ENCODE data around the gene SUSD3.

The SUSD3 gene

DNA sequence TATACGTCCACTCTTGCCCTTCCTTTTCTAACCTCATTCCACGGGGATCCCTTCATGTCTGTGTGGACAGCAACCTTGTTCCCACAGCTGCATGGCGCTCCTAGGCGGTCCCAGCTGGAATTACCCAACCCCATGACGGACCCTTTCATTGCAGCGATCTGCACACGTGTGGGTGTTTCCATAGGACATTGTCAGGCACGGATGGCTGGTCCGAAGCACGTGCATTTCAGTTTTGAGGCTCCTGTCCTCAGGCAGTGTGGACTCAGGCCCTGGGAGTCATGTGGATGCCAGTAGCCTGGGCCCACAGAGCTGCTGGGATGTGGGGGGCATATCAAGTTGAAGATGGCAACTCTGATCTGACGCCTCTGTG lies 52.5 kb downstream of the SUSD3 start:
- no peak for DNase-seq (ENCODE audit: low spot score)
- TF ChIP-seq, protein P1, sequence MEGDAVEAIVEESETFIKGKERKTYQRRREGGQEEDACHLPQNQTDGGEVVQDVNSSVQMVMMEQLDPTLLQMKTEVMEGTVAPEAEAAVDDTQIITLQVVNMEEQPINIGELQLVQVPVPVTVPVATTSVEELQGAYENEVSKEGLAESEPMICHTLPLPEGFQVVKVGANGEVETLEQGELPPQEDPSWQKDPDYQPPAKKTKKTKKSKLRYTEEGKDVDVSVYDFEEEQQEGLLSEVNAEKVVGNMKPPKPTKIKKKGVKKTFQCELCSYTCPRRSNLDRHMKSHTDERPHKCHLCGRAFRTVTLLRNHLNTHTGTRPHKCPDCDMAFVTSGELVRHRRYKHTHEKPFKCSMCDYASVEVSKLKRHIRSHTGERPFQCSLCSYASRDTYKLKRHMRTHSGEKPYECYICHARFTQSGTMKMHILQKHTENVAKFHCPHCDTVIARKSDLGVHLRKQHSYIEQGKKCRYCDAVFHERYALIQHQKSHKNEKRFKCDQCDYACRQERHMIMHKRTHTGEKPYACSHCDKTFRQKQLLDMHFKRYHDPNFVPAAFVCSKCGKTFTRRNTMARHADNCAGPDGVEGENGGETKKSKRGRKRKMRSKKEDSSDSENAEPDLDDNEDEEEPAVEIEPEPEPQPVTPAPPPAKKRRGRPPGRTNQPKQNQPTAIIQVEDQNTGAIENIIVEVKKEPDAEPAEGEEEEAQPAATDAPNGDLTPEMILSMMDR (IDR thresholded peaks at IDR 0.05; ENCODE audit: extremely low read depth, missing control alignments) = no peak

DNA sequence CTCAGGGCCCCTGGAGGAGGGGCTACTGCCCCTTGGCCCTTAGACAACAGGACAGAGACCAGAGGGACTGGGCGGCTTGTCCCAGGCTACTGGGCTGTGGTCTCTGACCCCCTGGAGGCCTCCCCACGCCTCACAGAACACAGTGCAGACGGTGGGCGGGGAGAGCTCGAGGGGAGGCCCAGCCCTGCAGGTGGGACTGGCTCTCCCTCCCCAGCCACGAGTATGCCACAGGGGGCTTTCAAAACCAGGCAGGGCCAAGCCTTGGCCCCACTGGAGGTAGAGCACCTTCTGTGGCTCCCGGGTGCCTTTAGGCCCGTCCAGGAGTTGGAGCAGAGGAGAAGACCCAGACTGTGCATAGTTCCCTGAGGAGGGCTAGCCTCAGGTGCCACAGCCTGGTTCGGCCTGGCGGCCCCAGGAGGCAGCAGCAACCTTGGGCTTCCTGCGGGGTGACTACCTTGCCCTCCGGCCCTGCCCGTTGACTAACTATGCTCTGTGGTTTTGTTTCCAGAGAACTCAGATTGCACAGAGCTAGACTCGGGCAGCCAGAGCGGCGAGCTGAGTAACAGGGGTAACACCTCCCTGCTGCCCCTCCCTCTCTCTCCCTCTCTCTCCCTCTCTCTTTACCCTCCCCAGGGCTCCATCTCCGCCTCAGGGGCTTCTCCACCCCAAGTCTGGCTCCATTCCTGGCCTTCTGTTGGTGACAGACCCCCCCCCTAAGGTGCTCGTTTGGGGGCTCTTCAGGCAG lies 53.0 kb downstream of the SUSD3 start:
- TF ChIP-seq, protein P1 (IDR thresholded peaks at IDR 0.05; ENCODE audit: extremely low read depth, missing control alignments) = no peak
- no peak for DNase-seq (ENCODE audit: low spot score)

DNA sequence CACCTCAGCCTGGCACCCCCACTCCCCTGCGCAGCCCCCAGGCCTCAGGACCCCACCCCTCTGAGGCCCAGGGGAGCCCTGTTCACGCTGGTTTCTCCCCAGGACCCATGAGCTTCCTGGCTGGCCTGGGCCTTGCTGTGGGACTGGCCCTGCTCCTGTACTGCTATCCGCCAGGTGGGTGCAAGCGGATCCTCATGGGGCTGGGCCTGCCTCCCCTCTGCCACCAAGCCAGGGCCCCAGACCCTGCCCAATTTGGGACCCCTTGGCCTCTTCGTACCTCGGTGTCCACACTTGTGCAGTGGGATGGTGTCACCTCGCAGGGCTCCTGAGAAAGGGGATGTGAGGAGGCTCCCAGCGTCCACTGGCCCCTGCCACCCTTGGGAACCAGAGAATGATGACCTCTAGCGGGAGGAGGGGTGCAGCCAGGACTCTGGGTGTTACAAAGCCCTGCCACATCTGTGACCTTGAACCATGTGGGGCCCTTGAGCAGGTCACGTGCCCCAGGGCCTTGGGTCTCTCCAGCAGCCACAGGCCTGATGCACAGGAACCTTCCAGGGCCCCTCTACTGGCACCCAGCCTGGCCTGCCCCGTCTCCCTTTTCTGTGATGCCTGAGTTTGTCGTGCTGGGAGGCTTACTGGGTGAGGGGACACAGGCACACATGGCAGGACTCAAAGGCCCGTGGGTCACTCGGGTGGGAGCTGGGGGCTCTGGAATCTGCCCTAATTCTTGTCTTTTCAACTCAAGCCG lies 53.8 kb downstream of the SUSD3 start:
- TF ChIP-seq, protein P1 (IDR thresholded peaks at IDR 0.05; ENCODE audit: extremely low read depth, missing control alignments) = no peak
- no peak for DNase-seq (ENCODE audit: low spot score)

DNA sequence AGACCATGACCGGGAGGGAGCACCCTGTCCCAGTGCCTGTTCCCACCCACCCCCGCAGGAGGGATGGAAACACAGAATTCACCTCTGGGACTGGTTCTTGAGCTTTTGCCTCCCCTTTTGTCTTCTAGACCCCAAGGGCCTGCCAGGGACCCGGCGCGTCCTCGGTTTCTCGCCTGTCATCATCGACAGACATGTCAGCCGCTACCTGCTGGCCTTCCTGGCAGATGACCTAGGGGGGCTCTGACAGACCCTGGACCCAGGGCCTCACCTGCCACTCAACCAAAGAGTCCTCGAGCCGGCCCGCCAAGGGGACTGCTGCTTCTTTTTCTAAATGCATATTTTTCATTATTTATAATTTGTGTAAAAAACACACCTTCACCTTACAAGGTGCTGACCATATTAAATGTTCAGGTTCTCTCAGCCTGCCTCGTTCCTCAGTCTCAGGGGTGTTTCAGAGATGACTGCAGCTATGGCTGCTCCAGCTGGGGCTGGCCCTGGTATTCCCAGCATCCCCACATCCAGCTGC lies 54.4 kb downstream of the SUSD3 start:
- DNase-seq (ENCODE audit: low spot score) = no peak
- TF ChIP-seq, protein P1 (IDR thresholded peaks at IDR 0.05; ENCODE audit: extremely low read depth, missing control alignments) = no peak

DNA sequence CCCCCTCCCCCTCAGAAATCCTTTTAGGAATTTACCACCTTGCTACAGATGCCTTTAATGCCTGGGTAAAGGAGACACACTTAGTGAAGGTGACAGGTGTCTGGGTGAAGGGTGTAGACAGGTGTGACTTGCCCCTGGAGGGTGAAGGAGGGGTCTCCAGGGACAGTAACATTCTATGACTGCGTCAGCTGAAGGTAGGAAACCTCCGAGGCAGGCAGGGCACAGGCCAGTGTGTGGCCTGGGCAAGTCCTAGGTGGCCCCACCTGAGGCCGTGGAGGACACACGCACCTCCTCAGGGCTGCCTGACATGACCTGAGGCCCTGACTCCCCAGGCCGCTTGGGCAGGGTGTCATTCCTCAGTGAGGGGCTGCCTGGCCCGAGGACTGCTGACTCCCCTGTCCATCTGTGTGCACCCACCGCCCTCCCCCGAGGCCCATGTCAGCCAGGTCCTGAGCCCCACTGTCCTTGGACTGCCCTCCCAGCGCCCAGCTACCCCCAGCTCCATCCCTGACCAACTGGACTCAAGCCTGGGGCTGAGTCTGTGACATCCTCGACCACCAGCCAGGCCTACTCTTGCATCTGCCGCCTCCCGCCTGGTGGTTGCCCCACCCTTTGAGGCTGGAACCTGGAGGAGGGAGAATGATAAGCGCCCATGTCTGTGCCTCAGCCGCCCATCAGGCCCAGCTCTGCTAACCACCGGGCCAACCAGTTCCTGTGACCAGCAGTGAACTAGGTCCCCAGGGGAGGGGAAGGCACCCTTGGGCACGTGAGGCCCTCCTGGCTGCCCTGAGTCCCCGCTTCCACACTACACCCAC lies 55.9 kb downstream of the SUSD3 start:
- TF ChIP-seq, protein P1 (IDR thresholded peaks at IDR 0.05; ENCODE audit: extremely low read depth, missing control alignments) = no peak
- DNase-seq (ENCODE audit: low spot score) = no peak

DNA sequence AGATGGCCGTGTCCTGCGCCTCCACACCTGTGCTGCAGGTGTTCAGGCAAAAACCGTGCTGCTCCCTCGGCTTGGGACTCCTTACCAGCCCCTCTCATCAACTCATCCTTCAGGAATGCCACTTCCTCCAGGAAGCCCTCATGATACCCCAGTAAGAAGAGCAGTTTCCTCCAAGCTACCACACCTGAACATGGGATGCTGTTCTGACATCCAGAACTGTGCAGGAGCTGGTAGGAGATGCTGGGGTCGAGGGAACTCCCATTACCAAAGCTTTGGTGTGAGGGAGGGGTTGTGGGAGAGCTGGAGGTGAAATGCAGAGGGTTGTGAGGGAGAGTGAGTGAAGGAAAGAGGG lies 56.5 kb downstream of the SUSD3 start:
- TF ChIP-seq, protein P1 (IDR thresholded peaks at IDR 0.05; ENCODE audit: extremely low read depth, missing control alignments) = no peak
- DNase-seq (ENCODE audit: low spot score) = no peak
